CD14-positive monocyte (primary cell): Measurements from ENCODE around the gene UBE2QL1. TPM values are rescaled to one million over a fixed set of nuclear protein-coding genes. Genes with fewer than 3 reads are reported as not detected.

Experiments used
- DNase-seq, 3 donors: peaks; one replicate each; pipeline ENCODE4 v3.0.0-alpha.2; 2011 to 2022
- H2AFZ ChIP-seq: 2 replicates; pipeline ENCODE4 v1.6.0; 2012; ENCODE audit warnings: mild to moderate bottlenecking, low read depth, low read length, inconsistent platforms; ENCODE audit not compliant: insufficient read depth, poor library complexity, severe bottlenecking
- H3K27ac ChIP-seq, 2 donors: 1 replicate in 1 of 2; 2 replicates in 1 of 2; pipeline ENCODE4 v1.5.1; 2012 to 2013; ENCODE audit warnings: low read length in 2 of 2, control low read depth in 1 of 2, inconsistent platforms in 1 of 2, low read depth in 1 of 2, mild to moderate bottlenecking in 1 of 2
- H3K27me3 ChIP-seq, 2 donors: one replicate each; pipeline versions ENCODE4 v1.6.0 to v1.6.1; 2011 to 2013; ENCODE audit warnings: low read length in 2 of 2; ENCODE audit not compliant: control insufficient read depth in 2 of 2, insufficient read depth in 2 of 2
- H3K36me3 ChIP-seq, 2 donors: replicated peaks in 1 of 2; 1 replicate in 1 of 2; 2 replicates in 1 of 2; pipeline versions ENCODE4 v1.5.1 to v1.6.1; 2012 to 2013; ENCODE audit warnings: low read length in 2 of 2, control low read depth in 1 of 2, inconsistent platforms in 1 of 2, mild to moderate bottlenecking in 1 of 2; ENCODE audit not compliant: insufficient read depth in 2 of 2, control insufficient read depth in 1 of 2
- H3K4me1 ChIP-seq, 2 donors: 1 replicate in 1 of 2; 2 replicates in 1 of 2; pipeline versions ENCODE4 v1.5.1 to v1.6.1; 2012 to 2013; ENCODE audit warnings: low read length in 2 of 2, control low read depth in 1 of 2, inconsistent platforms in 1 of 2, mild to moderate bottlenecking in 1 of 2, moderate library complexity in 1 of 2; ENCODE audit not compliant: insufficient read depth in 2 of 2, control insufficient read depth in 1 of 2
- H3K4me2 ChIP-seq: replicated peaks from 2 replicates; pipeline ENCODE3; 2012; ENCODE audit warnings: low read length, moderate library complexity, mild to moderate bottlenecking; ENCODE audit not compliant: poor library complexity, severe bottlenecking; ENCODE audit errors: extremely low read depth
- H3K4me3 ChIP-seq, 3 experiments: fragments of 200-600 bp in 1 of 3; sonication (generic) in 1 of 3; replicated peaks in 1 of 3; 1 replicate in 2 of 3; 2 replicates in 1 of 3; pipeline ENCODE4 v1.5.1; 2011 to 2013; ENCODE audit warnings: low read length in 3 of 3, mild to moderate bottlenecking in 3 of 3, control low read depth in 2 of 3, low read depth in 2 of 3, inconsistent platforms in 1 of 3, moderate library complexity in 1 of 3
- H3K79me2 ChIP-seq: 2 replicates; pipeline ENCODE4 v1.6.0; 2012; ENCODE audit warnings: mild to moderate bottlenecking, control low read depth, inconsistent platforms, low read length, moderate library complexity; ENCODE audit not compliant: insufficient read depth
- H3K9ac ChIP-seq: 2 replicates; pipeline ENCODE4 v1.6.0; 2017; ENCODE audit warnings: low read length, mild to moderate bottlenecking; ENCODE audit not compliant: insufficient read depth, poor library complexity, severe bottlenecking
- H3K9me3 ChIP-seq, 2 donors: replicated peaks in 1 of 2; 1 replicate in 1 of 2; 2 replicates in 1 of 2; pipeline versions ENCODE4 v1.5.1 to v1.6.1; 2012 to 2013; ENCODE audit warnings: low read length in 2 of 2, control low read depth in 1 of 2; ENCODE audit not compliant: control insufficient read depth in 1 of 2, insufficient read depth in 1 of 2
- H4K20me1 ChIP-seq: 2 replicates; pipeline ENCODE4 v1.6.0; 2012; ENCODE audit warnings: mild to moderate bottlenecking, low read length, control low read depth, moderate library complexity; ENCODE audit not compliant: insufficient read depth
- H3K27ac Mint-ChIP-seq, 7 donors: one replicate each; pipeline ENCODE4 v1.8.0; 2020; ENCODE audit warnings: mild to moderate bottlenecking in 7 of 7, mixed read lengths in 7 of 7, moderate library complexity in 6 of 7, inconsistent platforms in 2 of 7
- H3K27me3 Mint-ChIP-seq, 3 donors: one replicate each; pipeline ENCODE4 v1.8.0; 2021 to 2022; ENCODE audit warnings: low read depth in 3 of 3, mild to moderate bottlenecking in 3 of 3, mixed read lengths in 3 of 3, moderate library complexity in 3 of 3, inconsistent platforms in 1 of 3
- H3K36me3 Mint-ChIP-seq, 2 donors: one replicate each; pipeline ENCODE4 v1.8.0; 2020; ENCODE audit warnings: mixed read lengths in 2 of 2, inconsistent platforms in 1 of 2, mild to moderate bottlenecking in 1 of 2
- H3K4me1 Mint-ChIP-seq: one replicate; pipeline ENCODE4 v1.8.0; 2020; ENCODE audit warnings: mild to moderate bottlenecking, mixed read lengths
- H3K4me3 Mint-ChIP-seq, 2 donors: one replicate each; pipeline ENCODE4 v1.8.0; 2020; ENCODE audit warnings: mild to moderate bottlenecking in 2 of 2, mixed read lengths in 2 of 2, moderate library complexity in 1 of 2
- H3K9me3 Mint-ChIP-seq, 7 donors: one replicate each; pipeline ENCODE4 v1.8.0; 2020 to 2022; ENCODE audit warnings: mixed read lengths in 7 of 7, mild to moderate bottlenecking in 6 of 7, moderate library complexity in 6 of 7, inconsistent platforms in 2 of 7
- CTCF ChIP-seq: fragments of 200-600 bp; IDR thresholded peaks from one replicate; pipeline ENCODE4 v1.8.0; 2022; ENCODE audit warnings: antibody characterized with exemption, mild to moderate bottlenecking
- WGBS: methylation state at CpG from one replicate; pipeline ENCODE4 v1.1.5; 2013; ENCODE audit warnings: missing lambda C conversion rate; ENCODE audit not compliant: insufficient coverage; 5-methylcytosine and 5-hydroxymethylcytosine counted together
- intact Hi-C, 2 donors: fragments of 100-400 bp; cut with micrococcal nuclease; formaldehyde crosslinking; loops; one replicate each; pipeline versions ENCODE4 v1.15.0 to v1.15.1; 2023
- polyA plus RNA-seq, 3 donors: library from polyadenylated mRNA; depleted of rRNA in 1 of 3; unstranded in 2 of 3; stranded (reverse) in 1 of 3; fragments of 300-500 nt in 2 of 3; fragments of >200 nt in 1 of 3; fragmentation: Illumina TruSeq in 2 of 3; gene quantifications; 1 replicate in 2 of 3; 2 replicates in 1 of 3; pipeline ENCODE4 v1.2.3, GENCODE V29; 2012 to 2021

Gene UBE2QL1
- polyA plus RNA-seq, 3 donors: not detected

- Mint-ChIP-seq H3K36me3 (no peaks in the 10 kb centered on the region), H3K4me3 (no peak overlapping the region), H3K4me1 (no peaks in the 10 kb centered on the region), H3K9me3 (peaks cover 0 to 7% (median 4%) of the 10 kb centered on the region in 7 donors), H3K27me3 (peaks cover 4 to 21% (median 8%) of the 10 kb centered on the region in 3 donors), H3K27ac (no peak overlapping the region)
- H3K4me1 ChIP-seq: no peaks in the 10 kb centered on the region
- H3K27me3 ChIP-seq: no peaks in the 10 kb centered on the region
- no peak overlapping the region for H2AFZ ChIP-seq
- no peaks in the 10 kb centered on the region for H4K20me1 ChIP-seq
- no peaks in the 10 kb centered on the region for H3K79me2 ChIP-seq
- intact Hi-C loops: no loop called here
- DNase-seq: no peak
- no peak overlapping the region for H3K9ac ChIP-seq
- H3K4me2 ChIP-seq: no peak overlapping the region
- H3K4me3 ChIP-seq: no peak overlapping the region
- 87% methylated on average over 7 of the region's 11 CpGs for WGBS
- H3K36me3 ChIP-seq: no peaks in the 10 kb centered on the region
- no peaks in the 10 kb centered on the region for H3K9me3 ChIP-seq
- H3K27ac ChIP-seq: no peak overlapping the region
- no peak for TF ChIP-seq CTCF
Observed at GRCh38 chr5:6468104-6468503, 19.4 kb downstream of the UBE2QL1 start.

GRCh38 chr5:6468870-6469269 lies 20.2 kb downstream of the UBE2QL1 start:
- Mint-ChIP-seq H3K4me1 (no peaks in the 10 kb centered on the region), H3K27me3 (peaks cover 4 to 21% (median 7%) of the 10 kb centered on the region in 3 donors), H3K4me3 (no peak overlapping the region), H3K36me3 (no peaks in the 10 kb centered on the region), H3K9me3 (peaks cover 0 to 7% (median 4%) of the 10 kb centered on the region in 7 donors), H3K27ac (no peak overlapping the region)
- Histone ChIP-seq H3K27ac (no peak overlapping the region), H3K79me2 (no peaks in the 10 kb centered on the region), H2AFZ (no peak overlapping the region), H3K4me3 (no peak overlapping the region), H3K27me3 (no peaks in the 10 kb centered on the region), H4K20me1 (no peaks in the 10 kb centered on the region), H3K4me2 (no peak overlapping the region), H3K36me3 (no peaks in the 10 kb centered on the region), H3K9ac (no peak overlapping the region), H3K4me1 (no peaks in the 10 kb centered on the region), H3K9me3 (no peaks in the 10 kb centered on the region)
- intact Hi-C loops: no loop called here
- no peak for TF ChIP-seq CTCF
- DNase-seq: no peak
- 92% methylated on average over 7 of the region's 8 CpGs for WGBS
